Skeletal muscle tissue (tissue), 4 donors: Measurements from ENCODE around the gene MAP2K6. TPM values are rescaled to one million over a fixed set of nuclear protein-coding genes. Genes with fewer than 3 reads are reported as not detected.

Source experiments
- H3K27ac ChIP-seq: one replicate; pipeline ENCODE4 v1.7.0; 2013; ENCODE audit warnings: mild to moderate bottlenecking, low read depth, low read length, inconsistent platforms
- H3K27me3 ChIP-seq, 3 donors: one replicate each; pipeline ENCODE4 v1.7.0; 2013; ENCODE audit warnings: low read length in 3 of 3; ENCODE audit not compliant: control insufficient read depth in 3 of 3, insufficient read depth in 3 of 3
- H3K36me3 ChIP-seq, 3 donors: one replicate each; pipeline ENCODE4 v1.7.0; 2013; ENCODE audit warnings: low read length in 3 of 3; ENCODE audit not compliant: control insufficient read depth in 3 of 3, insufficient read depth in 3 of 3
- H3K4me1 ChIP-seq, 3 donors: one replicate each; pipeline ENCODE4 v1.7.0; 2013; ENCODE audit warnings: low read length in 3 of 3, mild to moderate bottlenecking in 3 of 3; ENCODE audit not compliant: control insufficient read depth in 3 of 3, insufficient read depth in 3 of 3
- H3K4me3 ChIP-seq, 3 donors: one replicate each; pipeline ENCODE4 v1.7.0; 2013; ENCODE audit warnings: low read length in 3 of 3
- H3K9ac ChIP-seq, 3 donors: one replicate each; pipeline ENCODE4 v1.7.0; 2013; ENCODE audit warnings: low read length in 3 of 3, mild to moderate bottlenecking in 3 of 3, moderate library complexity in 2 of 3, low read depth in 1 of 3
- H3K9me3 ChIP-seq, 3 donors: one replicate each; pipeline ENCODE4 v1.7.0; 2013; ENCODE audit warnings: low read length in 3 of 3; ENCODE audit not compliant: control insufficient read depth in 3 of 3
- total RNA-seq: library from RNA; depleted of rRNA; stranded (reverse); fragments of >200 nt; gene quantifications from one replicate; pipeline ENCODE4 v1.2.3, GENCODE V29; 2014
- donor health status: Osteomylitis.

Gene MAP2K6
- total RNA-seq, 1 donor from 2014 or later: 13.6 TPM

DNA sequence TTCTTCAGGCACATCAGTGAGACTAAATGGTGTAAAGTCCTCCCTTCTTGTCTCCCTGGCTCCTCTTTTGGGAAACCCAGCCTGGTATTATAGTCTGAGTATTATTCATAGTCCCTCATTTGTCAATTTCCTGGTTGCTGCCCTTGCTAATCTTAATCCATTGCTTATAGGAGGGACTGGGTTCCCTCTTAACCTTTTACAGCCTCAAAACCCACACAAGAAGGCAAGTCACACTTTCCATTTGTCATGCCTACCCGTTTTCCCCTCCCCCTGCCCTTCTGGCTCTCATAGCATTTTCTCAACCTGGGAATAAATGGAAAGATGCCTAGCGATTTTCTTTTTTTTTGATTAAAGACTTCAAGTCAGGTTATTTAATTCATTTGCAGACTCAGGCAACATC is 124.8 kb downstream of the MAP2K6 start:
- H3K27ac ChIP-seq: no peak overlapping the region
- H3K9ac ChIP-seq: no peak overlapping the region

DNA sequence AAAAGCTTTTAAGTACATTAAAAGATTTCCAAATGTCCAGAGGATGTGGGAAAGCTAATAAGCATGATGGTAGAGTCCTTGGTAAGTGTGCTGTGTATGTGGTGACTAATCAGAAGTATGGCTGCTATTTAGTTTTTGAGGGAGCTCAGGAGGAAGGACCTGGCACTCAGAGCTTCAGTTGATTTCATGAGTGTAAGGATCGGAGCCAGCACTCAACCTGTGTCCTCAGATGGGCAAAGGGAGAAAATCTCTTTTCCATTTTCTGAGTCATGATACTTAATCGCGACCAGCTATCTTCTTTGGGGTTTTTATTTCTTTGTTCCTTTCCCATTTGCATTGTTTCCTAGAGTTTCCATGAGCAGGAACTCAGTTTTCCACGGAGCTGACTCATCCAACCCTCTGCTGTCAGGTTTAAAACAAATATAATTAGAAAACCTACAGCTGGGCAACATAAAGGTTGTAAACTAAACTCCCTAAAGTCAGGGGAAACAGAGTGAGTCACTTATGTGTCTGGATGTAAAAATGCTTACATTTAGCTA is 125.4 kb downstream of the MAP2K6 start:
- Histone ChIP-seq H3K4me1 (no peaks in the 10 kb centered on the region), H3K9me3 (no peaks in the 10 kb centered on the region), H3K27me3 (no peaks in the 10 kb centered on the region), H3K27ac (no peak overlapping the region), H3K9ac (no peak overlapping the region), H3K4me3 (no peak overlapping the region), H3K36me3 (peaks cover 11 to 39% (median 26%) of the 10 kb centered on the region in 3 donors)

More for the DNA sequence above, 124.8 kb downstream of the MAP2K6 start:
- no peak overlapping the region for H3K4me3 ChIP-seq
- no peaks in the 10 kb centered on the region for H3K4me1 ChIP-seq
- peaks cover 11 to 43% (median 28%) of the 10 kb centered on the region in 3 donors for H3K36me3 ChIP-seq
- no peaks in the 10 kb centered on the region for H3K9me3 ChIP-seq
- H3K27me3 ChIP-seq: no peaks in the 10 kb centered on the region

DNA sequence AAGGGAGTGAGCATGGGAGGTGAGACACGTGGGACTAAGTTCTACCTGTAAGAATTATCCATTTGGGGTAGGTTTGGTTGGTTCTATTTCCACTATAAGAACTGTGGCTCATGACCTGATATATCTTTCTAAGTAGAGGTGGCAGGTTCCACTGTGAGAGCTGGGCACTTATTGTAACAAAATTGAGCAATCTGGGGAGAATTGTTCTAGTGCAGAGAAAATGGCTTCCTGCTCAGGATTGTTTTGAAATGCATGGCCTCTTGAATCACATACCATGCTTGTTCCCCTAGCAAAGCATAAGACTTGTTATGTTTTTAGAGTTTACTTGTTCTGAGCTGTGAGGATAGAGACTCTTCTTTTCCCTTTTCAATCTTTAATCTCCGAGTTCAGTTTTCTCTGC is 125.9 kb downstream of the MAP2K6 start:
- Histone ChIP-seq H3K27me3 (no peaks in the 10 kb centered on the region), H3K4me3 (no peak overlapping the region), H3K36me3 (peaks cover 11 to 35% (median 23%) of the 10 kb centered on the region in 3 donors), H3K9me3 (no peaks in the 10 kb centered on the region), H3K27ac (no peak overlapping the region), H3K4me1 (no peaks in the 10 kb centered on the region), H3K9ac (no peak overlapping the region)

DNA sequence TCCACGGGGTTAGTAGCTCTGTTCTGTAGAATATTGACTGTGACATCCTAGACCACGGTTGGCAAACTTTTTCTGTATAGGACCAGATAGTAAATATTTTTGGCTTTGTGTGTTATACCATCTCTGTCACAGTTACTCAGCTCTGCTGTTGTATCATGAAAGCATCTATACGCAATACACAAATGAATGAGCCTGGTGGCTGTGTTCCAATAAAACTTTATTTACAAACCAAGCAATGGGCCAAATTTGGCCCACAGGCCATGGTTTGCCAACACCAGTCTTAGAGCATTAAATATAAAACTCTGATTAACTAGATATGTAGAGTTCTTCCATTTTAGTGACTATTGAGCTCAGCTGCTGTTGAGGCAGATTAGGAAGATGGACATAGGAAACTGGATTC is 132.7 kb downstream of the MAP2K6 start:
- Histone ChIP-seq H3K36me3 (peaks cover 0 to 9% (median 4%) of the 10 kb centered on the region in 3 donors), H3K4me1 (peaks cover 0 to 5% (median 4%) of the 10 kb centered on the region in 3 donors), H3K9ac (no peak overlapping the region), H3K4me3 (no peak overlapping the region), H3K9me3 (no peaks in the 10 kb centered on the region), H3K27ac (no peak overlapping the region), H3K27me3 (no peaks in the 10 kb centered on the region)

DNA sequence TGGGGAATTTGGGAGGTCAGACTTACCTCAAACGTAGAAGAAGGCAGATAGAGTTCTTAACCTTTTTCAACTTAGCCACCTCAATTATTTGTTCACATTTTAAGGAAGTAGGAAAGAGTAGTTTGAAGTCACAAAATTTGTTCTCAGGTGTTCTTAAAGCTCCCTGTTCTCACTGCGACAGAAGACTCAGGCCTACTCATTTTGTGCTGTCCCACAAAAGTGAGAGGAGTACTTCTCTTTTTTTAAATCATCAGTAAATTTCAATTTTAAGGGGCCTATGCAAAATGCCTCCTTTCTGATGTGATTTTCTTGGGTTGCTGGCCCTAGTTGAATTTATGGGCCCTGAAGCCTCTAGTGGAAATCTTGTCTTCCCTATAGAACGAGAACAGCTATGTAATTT is 133.4 kb downstream of the MAP2K6 start:
- no peak overlapping the region for H3K4me3 ChIP-seq
- H3K27me3 ChIP-seq: no peaks in the 10 kb centered on the region
- peaks cover 0 to 5% (median 4%) of the 10 kb centered on the region in 3 donors for H3K4me1 ChIP-seq
- no peak overlapping the region for H3K9ac ChIP-seq
- H3K27ac ChIP-seq: no peak overlapping the region
- peaks cover 0 to 3% (median 2%) of the 10 kb centered on the region in 3 donors for H3K36me3 ChIP-seq
- no peaks in the 10 kb centered on the region for H3K9me3 ChIP-seq

DNA sequence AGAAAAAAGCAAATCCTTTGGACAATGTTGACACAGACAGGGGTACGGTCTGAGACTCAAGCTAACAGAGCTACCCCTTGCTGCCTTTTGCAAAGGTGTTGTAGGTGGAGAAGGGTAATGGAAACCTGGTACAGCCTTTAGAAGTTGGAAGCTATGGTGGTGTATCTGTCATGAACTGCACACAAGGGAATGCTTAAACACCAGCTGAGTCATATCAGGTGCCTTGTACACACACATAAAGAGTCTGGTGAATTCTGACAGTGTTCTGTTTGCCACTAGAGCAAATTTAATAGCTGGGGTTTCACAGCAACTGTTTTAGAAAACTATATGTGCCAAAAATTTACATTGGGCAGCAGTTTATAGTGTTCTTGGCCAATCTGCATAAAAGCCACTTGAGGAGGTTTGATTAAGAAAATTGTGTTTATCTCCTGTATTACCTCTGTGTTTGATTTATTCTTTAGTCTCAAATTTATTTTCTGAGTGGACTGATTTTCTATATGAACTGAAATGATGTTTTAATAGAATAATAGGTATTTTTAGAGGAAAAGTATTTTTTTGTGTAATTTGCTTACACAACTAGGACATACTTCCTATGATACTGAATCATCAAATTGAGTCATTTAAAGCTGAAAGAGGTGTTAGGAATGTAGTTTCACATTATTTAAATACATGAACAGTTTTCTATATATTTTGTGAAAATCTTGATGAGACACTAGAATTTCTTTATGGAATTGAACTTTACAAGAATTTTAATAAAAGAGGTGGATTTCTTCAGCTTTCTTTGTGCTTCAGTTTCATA is 136.9 kb downstream of the MAP2K6 start:
- H3K4me3 ChIP-seq: no peak overlapping the region
- no peaks in the 10 kb centered on the region for H3K9me3 ChIP-seq
- peaks cover 0 to 5% (median 4%) of the 10 kb centered on the region in 3 donors for H3K4me1 ChIP-seq
- no peak overlapping the region for H3K27ac ChIP-seq
- H3K9ac ChIP-seq: no peak overlapping the region
- no peaks in the 10 kb centered on the region for H3K27me3 ChIP-seq
- peaks cover 0 to 6% (median 6%) of the 10 kb centered on the region in 3 donors for H3K36me3 ChIP-seq

DNA sequence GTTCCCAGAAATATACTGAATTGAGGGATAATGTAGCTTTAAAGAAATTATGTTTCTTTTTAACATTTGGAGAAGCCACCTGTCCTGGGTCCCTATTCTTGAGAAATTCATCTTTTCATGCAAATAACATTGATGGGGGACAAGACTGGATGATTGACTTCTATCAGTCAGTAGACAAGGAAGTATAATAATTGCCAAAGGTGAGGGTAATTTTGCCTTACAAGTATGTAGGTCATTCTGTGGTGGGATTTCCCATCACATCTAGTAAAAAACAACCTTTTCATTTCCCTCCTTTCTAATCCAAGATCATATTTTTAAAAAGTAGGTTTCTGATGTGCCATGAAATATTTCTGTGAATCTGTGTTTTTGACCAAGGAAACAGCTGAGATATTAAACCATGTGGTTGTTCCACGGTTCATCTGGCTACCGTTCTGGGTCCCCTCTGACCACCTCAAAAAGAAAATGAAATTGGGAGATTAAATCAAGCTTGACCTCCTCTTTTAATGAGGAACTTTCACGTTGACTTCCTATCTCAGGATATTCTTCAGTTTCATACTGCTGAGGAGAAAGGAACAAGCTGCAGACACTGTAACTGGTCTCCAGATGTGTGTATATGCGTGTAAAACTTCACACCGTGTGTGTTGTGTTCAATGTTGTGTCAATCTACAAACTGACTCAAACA is 138.6 kb downstream of the MAP2K6 start:
- Histone ChIP-seq H3K9me3 (no peaks in the 10 kb centered on the region), H3K36me3 (peaks cover 0 to 6% (median 6%) of the 10 kb centered on the region in 3 donors), H3K9ac (no peak overlapping the region), H3K4me3 (no peak overlapping the region), H3K27ac (no peak overlapping the region), H3K4me1 (peaks cover 0 to 5% (median 4%) of the 10 kb centered on the region in 3 donors), H3K27me3 (no peaks in the 10 kb centered on the region)

DNA sequence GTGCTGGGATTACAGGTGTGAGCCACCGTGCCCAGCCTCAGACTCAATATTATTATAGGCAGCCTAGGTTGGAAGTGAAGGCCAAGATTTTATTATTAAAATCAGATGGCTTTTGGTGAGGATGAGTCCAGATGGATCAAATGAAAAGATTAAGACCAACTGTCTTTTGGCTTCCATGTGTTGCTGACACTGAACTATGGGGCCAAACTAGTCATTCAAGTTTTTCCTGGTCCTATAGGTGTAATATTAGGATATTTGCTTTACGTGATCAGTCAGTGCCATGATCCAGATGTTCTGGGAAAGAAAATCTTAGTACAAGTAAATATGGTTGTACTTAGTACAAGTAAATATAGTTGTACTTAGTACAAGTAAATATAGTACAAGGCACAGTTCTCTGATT is 140.6 kb downstream of the MAP2K6 start:
- Histone ChIP-seq H3K27me3 (no peaks in the 10 kb centered on the region), H3K9ac (no peak overlapping the region), H3K4me3 (no peak overlapping the region), H3K36me3 (peaks cover 0 to 6% (median 4%) of the 10 kb centered on the region in 3 donors), H3K9me3 (no peaks in the 10 kb centered on the region), H3K4me1 (peaks cover 0 to 5% (median 4%) of the 10 kb centered on the region in 3 donors), H3K27ac (no peak overlapping the region)

DNA sequence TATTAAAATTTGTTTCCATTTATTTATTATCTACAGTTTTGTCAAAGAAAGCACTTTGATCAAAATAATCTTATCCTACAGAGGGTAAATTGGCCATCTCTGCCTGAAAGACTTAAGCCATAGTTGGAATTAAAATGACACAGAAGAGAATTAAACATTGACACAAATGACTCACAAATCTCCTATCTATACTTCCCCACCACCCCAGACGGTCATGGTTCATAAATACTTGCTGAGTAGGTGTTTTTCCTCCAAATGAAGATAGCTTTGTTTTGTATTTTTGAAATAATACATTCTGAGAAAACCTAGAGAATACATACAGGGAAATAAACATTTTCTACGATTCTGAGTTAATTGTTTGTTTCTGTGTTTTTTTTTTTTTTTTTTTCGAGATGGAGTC is 142.8 kb downstream of the MAP2K6 start:
- Histone ChIP-seq H3K27me3 (no peaks in the 10 kb centered on the region), H3K4me3 (no peak overlapping the region), H3K27ac (no peak overlapping the region), H3K36me3 (peaks cover 0 to 6% (median 4%) of the 10 kb centered on the region in 3 donors), H3K9me3 (no peaks in the 10 kb centered on the region), H3K4me1 (peaks cover 7 to 9% (median 8%) of the 10 kb centered on the region in 3 donors), H3K9ac (no peak overlapping the region)

DNA sequence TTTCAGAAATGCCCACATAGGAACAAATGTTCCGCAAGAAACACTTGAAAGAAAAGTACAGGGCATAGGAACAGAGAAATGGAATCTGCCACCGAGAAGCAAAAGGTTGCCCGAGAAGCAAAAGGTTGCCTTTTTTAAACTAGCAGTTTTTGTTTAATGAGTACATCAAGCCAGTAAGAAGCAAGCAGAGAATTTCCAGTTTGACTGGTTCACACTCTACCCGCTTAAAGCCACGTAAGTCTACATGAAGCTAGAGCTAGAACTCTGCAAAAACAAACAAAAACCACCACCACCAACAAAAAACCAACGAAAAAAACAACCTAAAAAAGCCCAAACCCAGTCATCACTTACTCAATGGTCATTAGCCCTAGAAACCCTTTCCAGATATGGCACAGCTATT is 144.3 kb downstream of the MAP2K6 start:
- Histone ChIP-seq H3K9me3 (no peaks in the 10 kb centered on the region), H3K27ac (no peak overlapping the region), H3K4me3 (no peak overlapping the region)

More for the DNA sequence above, 144.3 kb downstream of the MAP2K6 start:
- Histone ChIP-seq H3K9ac (no peak overlapping the region), H3K4me1 (peaks cover 7 to 9% (median 8%) of the 10 kb centered on the region in 3 donors), H3K36me3 (no peaks in the 10 kb centered on the region), H3K27me3 (no peaks in the 10 kb centered on the region)
